ENCODE measurements around the gene PABPC1L. TPM values are rescaled to one million over a fixed set of nuclear protein-coding genes. Genes with fewer than 3 reads are reported as not detected.

The PABPC1L gene
- total and polyA plus RNA-seq, 8 donors = 18.7 to 156 (median 28.1) TPM

GRCh38 chr20:44958276-44958675 lies 48.4 kb downstream of the PABPC1L start:
- Histone ChIP-seq H3K36me3 (peaks cover 0 to 23% (median 6%) of the 10 kb centered on the region in 3 donors), H3K27me3 (no peaks in the 10 kb centered on the region), H3K27ac (no peak overlapping the region), H3K4me1 (peaks cover 0 to 13% (median 7%) of the 10 kb centered on the region in 3 donors), H3K4me3 (peak overlapping the region in 1 of 4 donors; percentile 62), H3K9me3 (no peaks in the 10 kb centered on the region)
- FAIRE-seq (no peak), DNase-seq (no peak), ATAC-seq (no peak)
- no peak for TF ChIP-seq CTCF (IDR thresholded peaks at IDR 0.05)
- intact Hi-C loops (cut with DNase I) = no loop called here
- 92 to 93% methylated on average over 8 of the region's 8 CpGs for WGBS, 2 donors

- no peak for TF ChIP-seq CTCF (IDR thresholded peaks at IDR 0.05)
- H3K4me3 ChIP-seq = peak overlapping the region in 3 of 4 donors; percentile 62 to 90 (median 87)
- intact Hi-C loops (cut with DNase I) = no loop called here
- H3K27ac ChIP-seq = no peak overlapping the region
- DNase-seq = no peak
- H3K36me3 ChIP-seq = peaks cover 0 to 21% (median 6%) of the 10 kb centered on the region in 3 donors
- H3K9me3 ChIP-seq = no peaks in the 10 kb centered on the region
- no peaks in the 10 kb centered on the region for H3K27me3 ChIP-seq
- FAIRE-seq = no peak
- 36 to 45% methylated on average over 8 of the region's 8 CpGs for whole genome bisulfite sequencing, 2 donors
- no peak for ATAC-seq
- H3K4me1 ChIP-seq = peaks cover 0 to 13% (median 7%) of the 10 kb centered on the region in 3 donors
These were observed 49.3 kb downstream of the PABPC1L start for GRCh38 chr20:44959082-44959637.

- DNase-seq = no peak
- Histone ChIP-seq H3K9me3 (no peaks in the 10 kb centered on the region), H3K36me3 (peaks cover 0 to 15% (median 6%) of the 10 kb centered on the region in 3 donors), H3K27ac (peak overlapping the region in 3 of 4 donors; percentile 51 to 52 (median 51)), H3K4me1 (peaks cover 0 to 13% (median 7%) of the 10 kb centered on the region in 3 donors), H3K4me3 (peak overlapping the region; percentile 62 to 90 (median 81)), H3K27me3 (no peaks in the 10 kb centered on the region)
- intact Hi-C loops (cut with DNase I) = no loop called here
- FAIRE-seq = no peak
- TF ChIP-seq CTCF (IDR thresholded peaks at IDR 0.05) = no peak
- 3 to 4% methylated on average over 13 of the region's 13 CpGs for WGBS, 2 donors
- peak in 3 of 4 donors; percentile 29 to 39 (median 38) for ATAC-seq
These were observed 49.8 kb downstream of the PABPC1L start for GRCh38 chr20:44959638-44960102.

- no peaks in the 10 kb centered on the region for H3K27me3 ChIP-seq
- ATAC-seq = peak; percentile 98 to 99 (median 99)
- no peak for FAIRE-seq
- WGBS, 2 donors = 0% methylated on average over 58 to 60 of the region's 60 CpGs
- DNase-seq = peak; percentile 92 to 99 (median 95)
- H3K9me3 ChIP-seq = no peaks in the 10 kb centered on the region
- H3K4me3 ChIP-seq = peak within 1 kb of the TSS; percentile 62 to 90 (median 81)
- peak within 1 kb of the TSS in 3 of 4 donors; percentile 51 to 52 (median 51) for H3K27ac ChIP-seq
- intact Hi-C loops (cut with DNase I) = no loop called here
- H3K36me3 ChIP-seq = peaks cover 0 to 9% (median 6%) of the 10 kb centered on the region in 3 donors
- H3K4me1 ChIP-seq = peaks cover 0 to 13% (median 7%) of the 10 kb centered on the region in 3 donors
- TF ChIP-seq CTCF (IDR thresholded peaks at IDR 0.05) = no peak
These were observed 50.4 kb downstream of the PABPC1L start, which contains the start of gene TOMM34 for GRCh38 chr20:44960103-44960852. TSS of gene TOMM34 (minus strand) at chr20:44960397. CDS start at chr20:44960333, 64 bp downstream.

Measured in pancreas (tissue), 10 donors.